Stomach (tissue), 4 donors: ENCODE measurements around the gene WDR44.

Experiments
- EP300 ChIP-seq: sonication (generic); formaldehyde crosslinking; IDR thresholded peaks from one replicate; pipeline ENCODE4 v1.6.1; 2017; ENCODE audit warnings: antibody characterized with exemption
- POLR2A ChIP-seq, 4 donors: fragments of 450-650 bp; IDR thresholded peaks; one replicate each; pipeline ENCODE4 v1.6.1; 2016; ENCODE audit warnings: antibody characterized with exemption in 4 of 4, control low read depth in 2 of 4, mild to moderate bottlenecking in 1 of 4, moderate library complexity in 1 of 4
- POLR2AphosphoS5 ChIP-seq, 3 donors: sonication (generic); formaldehyde crosslinking; IDR thresholded peaks; one replicate each; pipeline ENCODE4 v1.6.1; 2016; ENCODE audit warnings: antibody characterized with exemption in 3 of 3
- TF ChIP-seq, protein P1 (sequence below), 7 experiments: fragments of 450-650 bp in 4 of 7; fragments of 200-600 bp in 3 of 7; sonication (generic) in 3 of 7; IDR thresholded peaks; one replicate each; pipeline ENCODE4 v1.5.1; 2016 to 2019; ENCODE audit warnings: antibody characterized with exemption in 7 of 7, control low read depth in 2 of 7, mild to moderate bottlenecking in 1 of 7

DNA sequence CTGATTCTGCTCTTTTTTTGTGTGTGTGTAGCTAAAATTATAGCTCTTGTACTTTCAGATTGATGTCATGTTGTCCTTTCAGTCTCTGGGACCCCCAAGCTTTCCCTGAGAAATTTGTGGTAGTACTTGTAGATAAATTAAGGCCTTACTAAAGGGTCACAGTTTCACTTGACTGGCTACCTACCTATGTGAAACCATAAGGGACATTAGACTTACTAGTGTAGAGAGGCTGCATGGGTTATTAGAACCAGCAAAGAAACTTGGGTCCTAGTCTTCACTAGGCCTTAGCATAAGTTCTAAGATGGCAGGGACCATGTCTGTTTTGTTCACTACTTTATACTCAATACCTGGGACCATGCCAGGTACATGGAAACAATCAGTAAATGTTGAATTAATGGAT is 21.4 kb downstream of the WDR44 start:
- TF ChIP-seq, protein P1, sequence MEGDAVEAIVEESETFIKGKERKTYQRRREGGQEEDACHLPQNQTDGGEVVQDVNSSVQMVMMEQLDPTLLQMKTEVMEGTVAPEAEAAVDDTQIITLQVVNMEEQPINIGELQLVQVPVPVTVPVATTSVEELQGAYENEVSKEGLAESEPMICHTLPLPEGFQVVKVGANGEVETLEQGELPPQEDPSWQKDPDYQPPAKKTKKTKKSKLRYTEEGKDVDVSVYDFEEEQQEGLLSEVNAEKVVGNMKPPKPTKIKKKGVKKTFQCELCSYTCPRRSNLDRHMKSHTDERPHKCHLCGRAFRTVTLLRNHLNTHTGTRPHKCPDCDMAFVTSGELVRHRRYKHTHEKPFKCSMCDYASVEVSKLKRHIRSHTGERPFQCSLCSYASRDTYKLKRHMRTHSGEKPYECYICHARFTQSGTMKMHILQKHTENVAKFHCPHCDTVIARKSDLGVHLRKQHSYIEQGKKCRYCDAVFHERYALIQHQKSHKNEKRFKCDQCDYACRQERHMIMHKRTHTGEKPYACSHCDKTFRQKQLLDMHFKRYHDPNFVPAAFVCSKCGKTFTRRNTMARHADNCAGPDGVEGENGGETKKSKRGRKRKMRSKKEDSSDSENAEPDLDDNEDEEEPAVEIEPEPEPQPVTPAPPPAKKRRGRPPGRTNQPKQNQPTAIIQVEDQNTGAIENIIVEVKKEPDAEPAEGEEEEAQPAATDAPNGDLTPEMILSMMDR (IDR thresholded peaks at IDR 0.05): no peak
- no peak for TF ChIP-seq POLR2AphosphoS5 (IDR thresholded peaks at IDR 0.05)
- no peak for TF ChIP-seq EP300
- no peak for TF ChIP-seq POLR2A (IDR thresholded peaks at IDR 0.05)
